ENCODE results near the gene ATP6V1G3.
"Not testable (repeated sequence)": the region's sequence is repeated elsewhere in the genome, so short reads cannot be mapped to it uniquely, and the experiment has no call there.

The ATP6V1G3 gene

DNA sequence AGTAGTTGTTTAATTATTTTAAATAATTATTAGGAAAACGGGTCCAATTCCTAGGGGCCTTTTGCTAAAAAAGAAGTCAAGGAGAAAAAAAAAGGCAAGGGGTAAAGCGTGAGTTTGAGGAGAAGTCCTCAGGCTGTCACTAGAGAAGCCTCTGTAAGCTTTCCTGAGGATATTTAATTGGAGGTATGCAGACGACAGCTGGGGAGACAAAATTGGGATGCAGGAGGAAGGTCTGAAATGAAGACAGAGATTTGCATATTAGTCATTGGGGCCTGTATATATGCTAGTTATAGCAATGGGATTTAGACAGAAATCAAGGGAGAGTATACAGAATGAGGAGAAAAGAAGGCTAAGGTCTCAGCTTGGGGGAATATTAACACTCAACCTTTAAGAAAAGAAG, 8.6 kb downstream of the ATP6V1G3 start:
- no peak overlapping the region for H3K4me3 ChIP-seq (ENCODE audit: low read depth, low read length)
- TF ChIP-seq, protein P1, sequence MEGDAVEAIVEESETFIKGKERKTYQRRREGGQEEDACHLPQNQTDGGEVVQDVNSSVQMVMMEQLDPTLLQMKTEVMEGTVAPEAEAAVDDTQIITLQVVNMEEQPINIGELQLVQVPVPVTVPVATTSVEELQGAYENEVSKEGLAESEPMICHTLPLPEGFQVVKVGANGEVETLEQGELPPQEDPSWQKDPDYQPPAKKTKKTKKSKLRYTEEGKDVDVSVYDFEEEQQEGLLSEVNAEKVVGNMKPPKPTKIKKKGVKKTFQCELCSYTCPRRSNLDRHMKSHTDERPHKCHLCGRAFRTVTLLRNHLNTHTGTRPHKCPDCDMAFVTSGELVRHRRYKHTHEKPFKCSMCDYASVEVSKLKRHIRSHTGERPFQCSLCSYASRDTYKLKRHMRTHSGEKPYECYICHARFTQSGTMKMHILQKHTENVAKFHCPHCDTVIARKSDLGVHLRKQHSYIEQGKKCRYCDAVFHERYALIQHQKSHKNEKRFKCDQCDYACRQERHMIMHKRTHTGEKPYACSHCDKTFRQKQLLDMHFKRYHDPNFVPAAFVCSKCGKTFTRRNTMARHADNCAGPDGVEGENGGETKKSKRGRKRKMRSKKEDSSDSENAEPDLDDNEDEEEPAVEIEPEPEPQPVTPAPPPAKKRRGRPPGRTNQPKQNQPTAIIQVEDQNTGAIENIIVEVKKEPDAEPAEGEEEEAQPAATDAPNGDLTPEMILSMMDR (IDR thresholded peaks at IDR 0.05; ENCODE audit: borderline replicate concordance, insufficient read depth, low read depth, low read length) = no peak

DNA sequence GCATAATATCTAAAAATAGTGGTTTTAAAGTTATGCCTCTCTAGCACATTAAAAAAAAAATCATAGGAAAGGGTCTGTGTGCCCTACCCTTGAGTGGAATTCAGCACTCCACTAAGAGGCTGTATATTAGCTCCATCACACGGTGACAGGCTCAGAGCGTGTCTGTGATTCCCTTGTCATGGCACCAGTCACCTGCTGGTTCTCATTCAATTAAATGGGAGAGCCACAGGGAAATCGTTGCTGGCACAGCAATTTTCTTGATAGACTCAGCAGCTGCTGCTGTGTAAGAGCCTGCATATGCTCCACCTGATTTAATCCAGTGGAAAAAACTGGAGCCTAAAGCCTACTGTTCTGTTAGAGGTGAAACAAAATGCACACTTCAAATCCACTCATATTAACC, 9.5 kb downstream of the ATP6V1G3 start:
- TF ChIP-seq, protein P1 (IDR thresholded peaks at IDR 0.05; ENCODE audit: borderline replicate concordance, insufficient read depth, low read depth, low read length) = no peak
- H3K4me3 ChIP-seq (ENCODE audit: low read depth, low read length) = no peak overlapping the region

DNA sequence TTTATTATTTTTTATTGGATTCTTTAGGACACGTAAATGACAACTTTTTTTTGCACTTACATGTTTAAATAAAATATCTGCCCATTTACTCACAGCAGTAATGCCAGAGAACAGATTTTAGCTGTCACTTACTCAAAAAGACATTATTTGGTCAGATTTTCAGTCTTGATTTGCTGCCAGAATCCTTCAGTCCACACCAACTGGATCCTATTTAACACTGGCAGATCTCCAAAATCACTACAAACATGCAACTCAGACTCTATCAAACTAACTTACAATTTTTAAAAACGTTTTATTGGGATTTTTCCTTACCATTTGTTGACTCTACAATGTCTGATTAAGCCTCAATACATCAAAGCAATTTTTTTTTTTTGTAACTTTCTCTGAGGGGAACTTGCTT, 11.1 kb downstream of the ATP6V1G3 start:
- H3K4me3 ChIP-seq (ENCODE audit: low read depth, low read length) = no peak overlapping the region
- TF ChIP-seq, protein P1 (IDR thresholded peaks at IDR 0.05; ENCODE audit: borderline replicate concordance, insufficient read depth, low read depth, low read length) = no peak

DNA sequence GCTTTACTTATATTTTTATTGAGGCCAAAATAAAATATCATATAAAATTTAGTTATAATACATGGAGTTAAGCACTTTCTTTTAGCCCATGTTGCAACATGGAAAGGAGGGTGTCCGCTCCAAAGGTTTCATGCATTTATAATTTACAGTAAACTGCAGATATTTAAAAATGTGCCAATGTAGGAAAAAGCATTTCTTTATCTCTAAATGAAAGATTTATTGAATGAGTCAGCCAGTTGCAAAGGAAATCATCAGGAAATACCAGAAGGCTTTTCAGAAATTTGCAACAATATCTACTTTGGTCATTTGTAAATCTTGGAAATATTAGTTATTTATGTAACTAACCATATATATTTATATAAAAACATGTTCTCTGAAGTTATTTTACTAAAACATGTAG, 12.1 kb downstream of the ATP6V1G3 start:
- TF ChIP-seq, protein P1 (IDR thresholded peaks at IDR 0.05; ENCODE audit: borderline replicate concordance, insufficient read depth, low read depth, low read length) = no peak
- H3K4me3 ChIP-seq (ENCODE audit: low read depth, low read length) = no peak overlapping the region

DNA sequence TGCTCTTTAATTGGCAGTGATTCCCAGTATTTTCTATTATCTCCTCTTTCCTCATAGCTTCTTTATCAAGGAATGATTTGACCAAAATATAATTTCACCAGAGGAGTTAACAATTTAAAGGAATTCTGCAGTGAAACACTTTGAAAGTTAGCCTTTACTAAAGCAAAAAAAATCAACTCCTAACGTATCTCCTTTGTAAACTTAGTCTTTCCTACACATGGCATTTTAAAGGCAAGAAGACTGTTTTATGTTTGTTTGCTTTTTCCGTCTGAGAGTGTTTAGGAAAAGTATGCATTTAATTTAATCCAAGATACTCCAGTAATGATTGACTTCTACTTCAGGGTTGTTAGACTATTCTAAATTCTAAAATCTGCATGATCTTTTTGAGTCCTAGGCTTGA, 15.9 kb downstream of the ATP6V1G3 start:
- TF ChIP-seq, protein P1 (IDR thresholded peaks at IDR 0.05; ENCODE audit: borderline replicate concordance, insufficient read depth, low read depth, low read length) = no peak
- no peak overlapping the region for H3K4me3 ChIP-seq (ENCODE audit: low read depth, low read length)

DNA sequence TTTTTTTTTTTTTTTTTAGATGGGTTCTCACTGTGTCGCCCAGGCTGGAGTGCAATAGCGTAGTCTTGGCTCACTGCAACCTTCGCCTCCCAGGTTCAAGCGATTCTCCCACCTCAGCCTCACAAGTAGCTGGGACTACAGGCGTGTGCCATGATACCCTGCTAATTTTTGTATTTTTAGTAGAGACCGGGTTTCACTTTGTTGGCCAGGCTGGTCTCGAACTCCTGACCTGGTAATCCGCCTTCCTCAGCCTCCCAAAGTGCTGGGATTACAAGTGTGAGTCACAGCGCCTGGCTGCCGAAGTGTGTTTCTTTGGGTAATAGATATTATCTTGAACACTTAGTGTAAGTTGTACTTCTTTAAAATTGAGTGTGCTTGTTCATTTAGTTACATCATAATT, 16.4 kb downstream of the ATP6V1G3 start:
- not testable (repeated sequence) for H3K4me3 ChIP-seq (ENCODE audit: low read depth, low read length)

DNA sequence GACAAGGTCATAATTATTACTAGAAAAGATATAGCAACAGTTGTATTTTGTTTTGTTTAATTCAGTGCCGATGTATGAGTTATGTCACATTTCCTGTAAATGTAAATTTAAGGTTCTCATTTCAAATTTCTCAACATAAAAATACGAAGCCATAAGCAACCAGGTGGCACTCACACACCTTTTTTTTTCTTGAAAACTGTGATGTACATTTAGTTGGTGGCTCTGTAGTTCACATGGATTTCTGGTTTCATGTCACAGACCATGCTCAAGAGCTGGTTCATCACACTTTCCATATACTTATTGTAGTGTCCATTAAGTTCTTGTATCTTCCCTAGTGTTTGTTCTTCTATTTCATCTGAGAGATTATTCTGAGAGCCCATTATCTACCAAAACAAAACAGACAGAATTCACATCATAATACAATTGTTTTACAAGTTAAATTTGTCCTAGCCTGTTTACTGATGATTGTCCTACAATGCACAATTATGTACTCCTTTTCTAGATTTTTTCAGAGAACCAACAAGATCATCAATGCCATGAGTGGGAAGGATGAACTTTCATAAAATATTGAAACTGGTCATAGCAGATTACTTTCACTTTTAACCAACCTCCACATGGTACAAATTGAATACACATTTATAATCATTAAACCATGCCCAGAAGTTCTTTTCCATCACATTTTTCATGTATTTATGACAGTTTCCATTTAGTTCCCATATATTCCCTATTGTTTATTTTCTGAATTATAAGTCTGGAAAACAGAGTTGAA, 17.1 kb downstream of the ATP6V1G3 start:
- no peak overlapping the region for H3K4me3 ChIP-seq (ENCODE audit: low read depth, low read length)
- TF ChIP-seq, protein P1 (IDR thresholded peaks at IDR 0.05; ENCODE audit: borderline replicate concordance, insufficient read depth, low read depth, low read length) = no peak

Data from GM12875 (cell line).